Ascending aorta (tissue), 2 donors: ENCODE data around the gene C6orf62. TPM values are rescaled to one million over a fixed set of nuclear protein-coding genes. Genes with fewer than 3 reads are reported as not detected.
"Not testable (repeated sequence)": the region's sequence is repeated elsewhere in the genome, so short reads cannot be mapped to it uniquely, and the experiment has no call there.

Source experiments
- DNase-seq, 2 donors: peaks; one replicate each; pipeline ENCODE4 v3.0.0-alpha.2; 2019; ENCODE audit warnings: low spot score in 2 of 2
- H3K27ac ChIP-seq, 2 donors: fragments of 200-600 bp; sonication (generic); one replicate each; pipeline ENCODE4 v1.5.1; 2016 to 2017; ENCODE audit warnings: mild to moderate bottlenecking in 1 of 2
- H3K27me3 ChIP-seq: fragments of 200-600 bp; sonication (generic); one replicate; pipeline ENCODE4 v1.5.1; 2017
- H3K36me3 ChIP-seq, 2 donors: fragments of 200-600 bp; sonication (generic); one replicate each; pipeline ENCODE4 v1.5.1; 2016
- H3K4me1 ChIP-seq, 2 donors: fragments of 200-600 bp; sonication (generic); one replicate each; pipeline ENCODE4 v1.5.1; 2016 to 2017; ENCODE audit warnings: mild to moderate bottlenecking in 1 of 2
- H3K4me3 ChIP-seq, 2 donors: fragments of 200-600 bp; sonication (generic); one replicate each; pipeline ENCODE4 v1.5.1; 2016 to 2017; ENCODE audit warnings: mild to moderate bottlenecking in 1 of 2
- H3K9me3 ChIP-seq, 2 donors: fragments of 200-600 bp; sonication (generic); one replicate each; pipeline ENCODE4 v1.5.1; 2016
- intact Hi-C: fragments of 100-400 bp; cut with DNase I; formaldehyde crosslinking; loops from one replicate; pipeline ENCODE4 v1.15.1; 2023
- total RNA-seq: library from RNA; depleted of rRNA; stranded (reverse); fragments of >200 nt; gene quantifications from one replicate; pipeline ENCODE4 v1.1.0, GENCODE V29; 2016
- TF ChIP-seq, protein P1 (sequence below), 3 experiments: fragments of 200-600 bp in 2 of 3; fragments of 450-650 bp in 1 of 3; sonication (generic) in 2 of 3; IDR thresholded peaks; one replicate each; pipeline ENCODE4 v1.5.1; 2016 to 2019; ENCODE audit warnings: antibody characterized with exemption in 3 of 3, mild to moderate bottlenecking in 1 of 3, moderate library complexity in 1 of 3

The C6orf62 gene
- total RNA-seq, 1 donor from 2014 or later = 29.6 TPM

DNA sequence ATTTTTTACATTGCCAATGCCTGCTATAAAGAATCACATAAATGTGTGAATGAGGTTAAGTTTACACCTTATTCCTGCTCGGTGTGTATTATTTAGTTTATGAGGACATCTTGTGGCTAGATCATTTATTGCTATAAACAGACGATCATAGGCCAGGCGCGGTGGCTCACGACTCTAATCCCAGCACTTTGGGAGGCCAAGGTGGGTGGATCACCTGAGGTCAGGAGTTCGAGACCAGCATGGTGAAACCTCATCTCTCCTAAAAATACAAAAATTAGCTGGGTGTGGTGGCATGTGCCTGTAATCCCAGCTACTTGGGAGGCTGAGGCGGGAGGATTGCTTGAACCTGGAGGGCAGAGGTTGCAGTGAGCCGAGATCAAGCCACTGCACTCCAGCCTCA is 23.3 kb downstream of the C6orf62 start:
- not testable (repeated sequence) for H3K27ac ChIP-seq, H3K27me3 ChIP-seq, H3K36me3 ChIP-seq, H3K4me1 ChIP-seq, H3K4me3 ChIP-seq, H3K9me3 ChIP-seq, DNase-seq
- intact Hi-C loops = loop anchor here (1.0 to 2.0 kb wide), 2 partner anchors 114 to 265 kb away; no protein-coding TSS in a partner anchor
- TF ChIP-seq, protein P1, sequence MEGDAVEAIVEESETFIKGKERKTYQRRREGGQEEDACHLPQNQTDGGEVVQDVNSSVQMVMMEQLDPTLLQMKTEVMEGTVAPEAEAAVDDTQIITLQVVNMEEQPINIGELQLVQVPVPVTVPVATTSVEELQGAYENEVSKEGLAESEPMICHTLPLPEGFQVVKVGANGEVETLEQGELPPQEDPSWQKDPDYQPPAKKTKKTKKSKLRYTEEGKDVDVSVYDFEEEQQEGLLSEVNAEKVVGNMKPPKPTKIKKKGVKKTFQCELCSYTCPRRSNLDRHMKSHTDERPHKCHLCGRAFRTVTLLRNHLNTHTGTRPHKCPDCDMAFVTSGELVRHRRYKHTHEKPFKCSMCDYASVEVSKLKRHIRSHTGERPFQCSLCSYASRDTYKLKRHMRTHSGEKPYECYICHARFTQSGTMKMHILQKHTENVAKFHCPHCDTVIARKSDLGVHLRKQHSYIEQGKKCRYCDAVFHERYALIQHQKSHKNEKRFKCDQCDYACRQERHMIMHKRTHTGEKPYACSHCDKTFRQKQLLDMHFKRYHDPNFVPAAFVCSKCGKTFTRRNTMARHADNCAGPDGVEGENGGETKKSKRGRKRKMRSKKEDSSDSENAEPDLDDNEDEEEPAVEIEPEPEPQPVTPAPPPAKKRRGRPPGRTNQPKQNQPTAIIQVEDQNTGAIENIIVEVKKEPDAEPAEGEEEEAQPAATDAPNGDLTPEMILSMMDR (IDR thresholded peaks at IDR 0.05) = peak; percentile 39 to 50 (median 44)

DNA sequence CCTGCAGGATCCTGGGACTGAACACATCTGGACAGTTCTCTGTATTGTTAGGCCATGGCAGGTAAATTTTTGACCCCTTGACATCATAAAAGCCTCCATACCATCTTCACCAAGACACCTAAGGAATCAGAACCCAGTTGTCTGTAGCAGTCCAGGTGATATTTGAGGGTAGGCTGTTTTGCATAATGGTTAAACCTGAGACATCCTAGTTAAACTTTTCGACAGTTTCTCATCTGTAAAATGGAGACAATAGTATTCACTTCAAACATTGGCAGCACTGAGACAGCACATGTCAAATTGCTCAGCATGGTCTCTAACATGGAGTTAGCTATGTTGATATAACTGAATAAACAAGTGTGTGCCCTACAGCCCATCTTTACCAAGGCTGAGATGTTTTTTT is 24.8 kb downstream of the C6orf62 start:
- Histone ChIP-seq H3K4me3 (no peak overlapping the region), H3K27me3 (no peaks in the 10 kb centered on the region), H3K36me3 (no peaks in the 10 kb centered on the region), H3K27ac (no peak overlapping the region), H3K9me3 (no peaks in the 10 kb centered on the region), H3K4me1 (no peaks in the 10 kb centered on the region)
- TF ChIP-seq, protein P1 (IDR thresholded peaks at IDR 0.05) = no peak
- intact Hi-C loops = loop anchor here (2.0 kb wide), 1 partner anchor 263 kb away; no protein-coding TSS in a partner anchor
- DNase-seq = no peak

DNA sequence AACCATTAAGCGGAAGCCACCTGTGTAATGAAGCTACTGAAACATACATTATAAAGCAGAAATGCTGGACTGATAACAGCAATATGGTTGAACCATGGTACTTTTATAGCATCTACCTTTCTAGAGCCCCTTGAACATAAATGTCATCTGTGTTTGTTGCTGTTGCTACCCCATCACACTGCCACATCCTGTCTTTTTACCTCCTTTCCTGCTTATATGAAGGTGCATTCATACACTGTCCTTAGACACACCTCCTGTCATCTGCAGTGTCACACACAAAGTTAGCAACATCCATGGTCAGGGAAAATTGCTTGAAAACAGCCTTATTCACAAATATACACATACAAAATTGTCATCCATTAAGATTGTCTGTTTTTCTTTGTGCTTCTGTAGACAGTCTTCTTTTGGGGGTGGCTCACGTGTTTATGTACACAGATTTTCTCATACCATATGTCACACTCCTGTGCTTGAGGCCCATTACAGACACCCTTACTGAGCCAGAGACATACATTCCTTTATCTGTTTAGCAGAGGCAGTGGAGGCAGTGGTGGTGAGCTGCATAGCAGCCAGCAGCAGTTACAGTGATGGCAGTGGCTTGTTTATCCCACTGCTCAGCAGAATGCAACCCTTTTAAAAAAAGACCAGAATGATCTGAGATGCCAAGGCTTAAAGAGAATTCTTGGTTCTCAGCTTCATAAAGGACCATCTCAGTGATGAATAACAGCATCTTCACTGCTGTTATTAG is 25.9 kb downstream of the C6orf62 start:
- DNase-seq = no peak
- no peaks in the 10 kb centered on the region for H3K9me3 ChIP-seq
- no peaks in the 10 kb centered on the region for H3K4me1 ChIP-seq
- TF ChIP-seq, protein P1 (IDR thresholded peaks at IDR 0.05) = no peak
- H3K4me3 ChIP-seq = no peak overlapping the region
- intact Hi-C loops = no loop called here
- no peaks in the 10 kb centered on the region for H3K27me3 ChIP-seq
- no peaks in the 10 kb centered on the region for H3K36me3 ChIP-seq
- H3K27ac ChIP-seq = no peak overlapping the region

DNA sequence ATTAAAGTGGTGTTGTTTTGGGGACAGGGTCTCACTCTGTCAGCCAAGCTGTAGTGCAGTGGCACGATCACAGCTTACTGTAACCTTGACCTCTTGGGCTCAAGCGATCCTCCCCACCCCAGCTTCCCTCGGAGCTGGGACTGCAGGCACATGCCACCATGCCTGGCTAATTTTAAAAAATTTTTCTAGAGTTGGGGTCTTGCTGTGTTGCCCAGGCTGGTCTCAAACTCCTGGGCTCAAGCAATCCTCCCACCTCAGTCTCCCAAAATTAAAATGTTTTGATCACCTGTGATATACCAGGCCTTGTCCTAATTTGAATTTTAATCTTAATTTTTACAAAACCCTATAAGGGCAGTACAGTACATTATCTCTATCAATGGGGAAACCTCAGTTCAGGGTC is 26.5 kb downstream of the C6orf62 start:
- TF ChIP-seq, protein P1 (IDR thresholded peaks at IDR 0.05) = no peak
- no peaks in the 10 kb centered on the region for H3K4me1 ChIP-seq
- H3K36me3 ChIP-seq = no peaks in the 10 kb centered on the region
- intact Hi-C loops = no loop called here
- H3K27me3 ChIP-seq = no peaks in the 10 kb centered on the region
- no peak for DNase-seq
- no peaks in the 10 kb centered on the region for H3K9me3 ChIP-seq
- H3K27ac ChIP-seq = no peak overlapping the region
- no peak overlapping the region for H3K4me3 ChIP-seq

DNA sequence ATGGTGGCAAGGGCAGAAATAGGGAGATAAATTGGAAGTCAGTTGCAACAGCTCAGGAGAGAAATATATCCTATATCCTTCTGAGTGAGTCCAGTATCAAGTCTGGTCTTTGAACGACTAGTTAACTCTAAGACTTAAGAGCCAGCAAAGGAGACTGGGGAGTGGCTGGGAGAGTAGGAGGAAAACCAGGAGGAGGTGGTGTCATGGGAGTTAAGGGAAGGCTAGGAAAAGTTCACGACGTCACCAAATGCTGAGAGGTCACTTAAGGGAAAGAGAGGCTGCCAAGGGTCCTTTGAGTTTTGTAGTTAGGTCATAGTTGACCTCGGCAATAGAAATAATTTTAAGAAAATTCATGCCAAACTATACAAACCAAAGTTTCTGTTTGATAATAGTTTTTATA is 27.0 kb downstream of the C6orf62 start:
- TF ChIP-seq, protein P1 (IDR thresholded peaks at IDR 0.05) = no peak
- Histone ChIP-seq H3K4me1 (no peaks in the 10 kb centered on the region), H3K27ac (no peak overlapping the region), H3K36me3 (no peaks in the 10 kb centered on the region), H3K27me3 (no peaks in the 10 kb centered on the region), H3K9me3 (no peaks in the 10 kb centered on the region), H3K4me3 (no peak overlapping the region)
- DNase-seq = no peak
- intact Hi-C loops = no loop called here
